Prostate gland (tissue), 2 donors: ENCODE results near the gene MAFF.

Source experiments
- POLR2A ChIP-seq: fragments of 450-650 bp; IDR thresholded peaks from one replicate; pipeline ENCODE4 v1.6.1; 2016; ENCODE audit warnings: antibody characterized with exemption, mild to moderate bottlenecking
- POLR2AphosphoS5 ChIP-seq: sonication (generic); formaldehyde crosslinking; IDR thresholded peaks from one replicate; pipeline ENCODE4 v1.6.1; 2017; ENCODE audit warnings: antibody characterized with exemption
- TF ChIP-seq, protein P1 (sequence below), 4 experiments: fragments of 200-600 bp in 2 of 4; fragments of 450-650 bp in 2 of 4; sonication (generic) in 2 of 4; IDR thresholded peaks; 1 replicate in 3 of 4; 2 replicates in 1 of 4; pipeline ENCODE4 v1.5.1; 2016 to 2019; ENCODE audit warnings: antibody characterized with exemption in 4 of 4, mild to moderate bottlenecking in 2 of 4, moderate library complexity in 2 of 4

DNA sequence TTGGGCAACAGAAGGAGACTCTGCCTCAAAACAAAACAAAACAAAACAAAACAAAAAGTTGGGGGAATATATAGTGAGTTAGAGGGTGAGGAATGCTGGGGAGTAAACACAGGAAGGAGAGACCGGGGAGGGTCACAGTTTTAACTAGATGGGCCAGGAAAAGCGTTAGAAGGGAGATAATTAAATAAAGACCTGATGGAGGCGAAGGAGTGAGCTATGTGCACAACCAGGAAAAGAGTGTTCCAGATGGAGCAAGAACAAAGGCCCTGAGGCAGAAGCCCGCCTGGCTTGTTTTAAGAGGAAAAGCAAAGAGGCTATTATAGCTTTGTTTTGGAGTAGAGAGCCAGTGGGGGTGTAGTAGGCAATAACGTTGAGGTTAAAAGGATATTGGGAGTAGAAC lies 15.4 kb upstream of the MAFF start:
- TF ChIP-seq POLR2AphosphoS5 (no peak), POLR2A (no peak)
- TF ChIP-seq, protein P1, sequence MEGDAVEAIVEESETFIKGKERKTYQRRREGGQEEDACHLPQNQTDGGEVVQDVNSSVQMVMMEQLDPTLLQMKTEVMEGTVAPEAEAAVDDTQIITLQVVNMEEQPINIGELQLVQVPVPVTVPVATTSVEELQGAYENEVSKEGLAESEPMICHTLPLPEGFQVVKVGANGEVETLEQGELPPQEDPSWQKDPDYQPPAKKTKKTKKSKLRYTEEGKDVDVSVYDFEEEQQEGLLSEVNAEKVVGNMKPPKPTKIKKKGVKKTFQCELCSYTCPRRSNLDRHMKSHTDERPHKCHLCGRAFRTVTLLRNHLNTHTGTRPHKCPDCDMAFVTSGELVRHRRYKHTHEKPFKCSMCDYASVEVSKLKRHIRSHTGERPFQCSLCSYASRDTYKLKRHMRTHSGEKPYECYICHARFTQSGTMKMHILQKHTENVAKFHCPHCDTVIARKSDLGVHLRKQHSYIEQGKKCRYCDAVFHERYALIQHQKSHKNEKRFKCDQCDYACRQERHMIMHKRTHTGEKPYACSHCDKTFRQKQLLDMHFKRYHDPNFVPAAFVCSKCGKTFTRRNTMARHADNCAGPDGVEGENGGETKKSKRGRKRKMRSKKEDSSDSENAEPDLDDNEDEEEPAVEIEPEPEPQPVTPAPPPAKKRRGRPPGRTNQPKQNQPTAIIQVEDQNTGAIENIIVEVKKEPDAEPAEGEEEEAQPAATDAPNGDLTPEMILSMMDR (IDR thresholded peaks at IDR 0.05) = no peak
